CMK (cell line): Measurements from ENCODE around the gene ORAI2.

Experiments
- DNase-seq: peaks from one replicate; pipeline ENCODE4 v3.0.0-alpha.2; 2010; ENCODE audit warnings: low read depth

Gene ORAI2

GRCh38 chr7:102415685-102416225 lies 17.6 kb upstream of the ORAI2 start:
- DNase-seq, result no peak

- no peak for DNase-seq
These were observed 17.0 kb upstream of the ORAI2 start for GRCh38 chr7:102416406-102416805.

GRCh38 chr7:102417105-102417504 lies 16.3 kb upstream of the ORAI2 start:
- DNase-seq, result no peak

GRCh38 chr7:102418592-102418991 lies 14.8 kb upstream of the ORAI2 start:
- DNase-seq, result no peak

GRCh38 chr7:102421706-102422240 lies 11.6 kb upstream of the ORAI2 start:
- no peak for DNase-seq

- DNase-seq, result no peak
These were observed 9.2 kb upstream of the ORAI2 start for GRCh38 chr7:102424129-102424551.

GRCh38 chr7:102424787-102425218 lies 8.6 kb upstream of the ORAI2 start:
- no peak for DNase-seq

- DNase-seq, result no peak
These were observed 7.6 kb upstream of the ORAI2 start for GRCh38 chr7:102425639-102426267.

- DNase-seq, result no peak
These were observed 6.9 kb upstream of the ORAI2 start for GRCh38 chr7:102426268-102427018.

GRCh38 chr7:102427019-102427405 lies 6.4 kb upstream of the ORAI2 start:
- DNase-seq, result no peak

GRCh38 chr7:102429141-102429899 lies 4.1 kb upstream of the ORAI2 start:
- DNase-seq, result no peak

GRCh38 chr7:102431617-102432298 lies 1.6 kb upstream of the ORAI2 start:
- no peak for DNase-seq

- no peak for DNase-seq
These were observed 745 bp upstream of the ORAI2 start for GRCh38 chr7:102432442-102433218.

GRCh38 chr7:102434039-102434486 lies 688 bp downstream of the ORAI2 start:
- DNase-seq, result no peak

- DNase-seq, result no peak
These were observed 2.7 kb downstream of the ORAI2 start for GRCh38 chr7:102436118-102436517.

- no peak for DNase-seq
These were observed 6.8 kb downstream of the ORAI2 start for GRCh38 chr7:102439963-102440795.

GRCh38 chr7:102444961-102445673 lies 11.7 kb downstream of the ORAI2 start:
- DNase-seq, result no peak

GRCh38 chr7:102445674-102446071 lies 12.3 kb downstream of the ORAI2 start:
- DNase-seq, result no peak

GRCh38 chr7:102446387-102447156 lies 13.2 kb downstream of the ORAI2 start:
- DNase-seq, result no peak
